Liver (tissue), 9 donors: ENCODE measurements around the gene FOXN3. TPM values are rescaled to one million over a fixed set of nuclear protein-coding genes. Genes with fewer than 3 reads are reported as not detected.

Experiments used
- DNase-seq: peaks from one replicate; pipeline ENCODE4 v3.0.0-alpha.2; 2017; ENCODE audit warnings: low spot score
- H3K27ac ChIP-seq, 2 donors: one replicate each; pipeline ENCODE4 v1.7.0; 2013; ENCODE audit warnings: inconsistent platforms in 2 of 2, low read length in 2 of 2, control low read depth in 1 of 2, low read depth in 1 of 2, mild to moderate bottlenecking in 1 of 2
- H3K27me3 ChIP-seq, 4 donors: one replicate each; pipeline versions ENCODE4 v1.6.1 to v1.7.0; 2013; ENCODE audit warnings: low read length in 3 of 4, inconsistent platforms in 1 of 4, mild to moderate bottlenecking in 1 of 4, moderate library complexity in 1 of 4; ENCODE audit not compliant: control insufficient read depth in 4 of 4, insufficient read depth in 4 of 4
- H3K36me3 ChIP-seq, 4 donors: one replicate each; pipeline versions ENCODE4 v1.6.1 to v1.7.0; 2013; ENCODE audit warnings: low read length in 3 of 4, mild to moderate bottlenecking in 3 of 4, low read depth in 1 of 4, moderate library complexity in 1 of 4; ENCODE audit not compliant: control insufficient read depth in 4 of 4, insufficient read depth in 3 of 4
- H3K4me1 ChIP-seq, 4 donors: one replicate each; pipeline versions ENCODE4 v1.6.1 to v1.7.0; 2013; ENCODE audit warnings: low read length in 3 of 4, mild to moderate bottlenecking in 3 of 4, moderate library complexity in 1 of 4; ENCODE audit not compliant: control insufficient read depth in 4 of 4, insufficient read depth in 4 of 4
- H3K4me3 ChIP-seq, 3 donors: one replicate each; pipeline versions ENCODE4 v1.6.1 to v1.7.0; 2013; ENCODE audit warnings: low read length in 3 of 3, control low read depth in 1 of 3, low read depth in 1 of 3, mild to moderate bottlenecking in 1 of 3
- H3K9ac ChIP-seq, 2 donors: one replicate each; pipeline ENCODE4 v1.7.0; 2013; ENCODE audit warnings: low read length in 2 of 2, mild to moderate bottlenecking in 2 of 2, moderate library complexity in 2 of 2, control low read depth in 1 of 2, low read depth in 1 of 2
- H3K9me3 ChIP-seq, 4 donors: one replicate each; pipeline versions ENCODE4 v1.6.1 to v1.7.0; 2013; ENCODE audit warnings: low read length in 3 of 4; ENCODE audit not compliant: control insufficient read depth in 4 of 4
- ATF3 ChIP-seq: IDR thresholded peaks from 2 replicates; pipeline ENCODE4 v1.6.1; 2016; ENCODE audit warnings: antibody characterized with exemption
- CTCF ChIP-seq: fragments of 150-350 bp; IDR thresholded peaks from 2 replicates; pipeline ENCODE4 v1.5.1; 2017; ENCODE audit warnings: improper control_type of control experiment, low read depth, low read length; ENCODE audit not compliant: missing input control
- EGR1 ChIP-seq, 2 donors: IDR thresholded peaks; 2 replicates each; pipeline ENCODE4 v1.6.1; 2016 to 2018; ENCODE audit warnings: antibody characterized with exemption in 2 of 2, low read depth in 2 of 2
- FOXA1 ChIP-seq: IDR thresholded peaks from 2 replicates; pipeline ENCODE4 v1.6.1; 2016; ENCODE audit warnings: antibody characterized with exemption
- FOXA2 ChIP-seq: IDR thresholded peaks from 2 replicates; pipeline ENCODE4 v1.6.1; 2016; ENCODE audit warnings: antibody characterized with exemption
- GABPA ChIP-seq, 2 donors: IDR thresholded peaks in 1 of 2; conservative IDR thresholded peaks in 1 of 2; 2 replicates each; pipeline ENCODE4 v1.6.1; 2016; ENCODE audit warnings: antibody characterized with exemption in 2 of 2, mild to moderate bottlenecking in 1 of 2, moderate library complexity in 1 of 2
- HNF4A ChIP-seq, 2 donors: conservative IDR thresholded peaks; 2 replicates each; pipeline ENCODE4 v1.6.1; 2016; ENCODE audit warnings: antibody characterized with exemption in 2 of 2, mild to moderate bottlenecking in 2 of 2
- HNF4G ChIP-seq: IDR thresholded peaks from 2 replicates; pipeline ENCODE4 v1.6.1; 2016; ENCODE audit warnings: antibody characterized with exemption
- JUND ChIP-seq, 2 donors: IDR thresholded peaks; 2 replicates each; pipeline ENCODE4 v1.6.1; 2016; ENCODE audit warnings: antibody characterized with exemption in 2 of 2
- MAX ChIP-seq: IDR thresholded peaks from 2 replicates; pipeline ENCODE4 v1.6.1; 2016; ENCODE audit warnings: antibody characterized with exemption
- REST ChIP-seq: IDR thresholded peaks from 2 replicates; pipeline ENCODE4 v1.6.1; 2016; ENCODE audit warnings: antibody characterized with exemption, mild to moderate bottlenecking
- SP1 ChIP-seq: IDR thresholded peaks from 2 replicates; pipeline ENCODE4 v1.6.1; 2018; ENCODE audit warnings: antibody characterized with exemption, mild to moderate bottlenecking
- TAF1 ChIP-seq: conservative IDR thresholded peaks from 2 replicates; pipeline ENCODE4 v1.6.1; 2016; ENCODE audit warnings: antibody characterized with exemption, mild to moderate bottlenecking
- WGBS: extraction: QIAGEN DNeasy Blood & Tissue Kit; methylation state at CpG from one replicate; pipeline ENCODE4 v1.1.7; 2013; 5-methylcytosine and 5-hydroxymethylcytosine counted together
- polyA plus RNA-seq, 2 donors: library from polyadenylated mRNA; stranded (reverse) in 1 of 2; unstranded in 1 of 2; fragments of 200-250 nt in 1 of 2; fragments of >200 nt in 1 of 2; fragmentation: Nextera tagmentation in 1 of 2; extraction: Ambion mirVana in 1 of 2; gene quantifications; one replicate each; pipeline versions ENCODE4 v1.2.1 to v1.2.3, GENCODE V29; 2013 to 2015
- total RNA-seq, 2 donors: library from RNA; depleted of rRNA; stranded (reverse); fragments of >200 nt; gene quantifications; one replicate each; pipeline ENCODE4 v1.2.3, GENCODE V29; 2014
- donor health status: healthy.
- donor health status: healthy.
- donor health status: healthy.
- donor health status: healthy.
- donor health status: healthy.

The FOXN3 gene
- total and polyA plus RNA-seq, 4 donors, result 17.8 to 44.8 (median 35.3) TPM

- H3K27ac ChIP-seq, result no peak overlapping the region
- H3K27me3 ChIP-seq, result no peaks in the 10 kb centered on the region
- DNase-seq, result no peak
- H3K4me1 ChIP-seq, result no peaks in the 10 kb centered on the region
- H3K4me3 ChIP-seq, result no peak overlapping the region
- H3K36me3 ChIP-seq, result peaks cover 0 to 6% (median 1%) of the 10 kb centered on the region in 4 donors
- TF ChIP-seq HNF4A (conservative IDR thresholded peaks at IDR 0.05), result no peak
- WGBS, result 98% methylated on average over 9 of the region's 9 CpGs
- no peaks in the 10 kb centered on the region for H3K9me3 ChIP-seq
- H3K9ac ChIP-seq, result no peak overlapping the region
Observed at GRCh38 chr14:89279649-89280232, 137.3 kb downstream of the FOXN3 start.

GRCh38 chr14:89277203-89277602, 139.8 kb downstream of the FOXN3 start:
- Histone ChIP-seq H3K9me3 (no peaks in the 10 kb centered on the region), H3K4me1 (no peaks in the 10 kb centered on the region), H3K27ac (no peak overlapping the region), H3K27me3 (no peaks in the 10 kb centered on the region), H3K9ac (no peak overlapping the region), H3K36me3 (peaks cover 0 to 6% (median 1%) of the 10 kb centered on the region in 4 donors), H3K4me3 (no peak overlapping the region)
- TF ChIP-seq JUND (IDR thresholded peaks at IDR 0.05) (no peak), REST (no peak), EGR1 (IDR thresholded peaks at IDR 0.05; ENCODE audit: low read depth in 2 of 2) (no peak), FOXA2 (no peak), HNF4G (no peak), CTCF (no peak), HNF4A (conservative IDR thresholded peaks at IDR 0.05) (no peak), ATF3 (no peak), SP1 (no peak), MAX (no peak), FOXA1 (no peak), TAF1 (no peak), GABPA (IDR thresholded peaks at IDR 0.05 in 1 of 2, conservative IDR thresholded peaks at IDR 0.05 in 1 of 2) (no peak)
- no peak for DNase-seq
- 94% methylated on average over 6 of the region's 6 CpGs for WGBS
